Measurements from ENCODE around the gene C16orf92.
"Not testable (repeated sequence)": the region's sequence is repeated elsewhere in the genome, so short reads cannot be mapped to it uniquely, and the experiment has no call there.

C16orf92 gene

GRCh38 chr16:30040690-30041089, 17.7 kb downstream of the C16orf92 start:
- not testable (repeated sequence) for H3K4me3 ChIP-seq (ENCODE audit: low read length in 2 of 2); H3K9ac ChIP-seq (ENCODE audit: low read depth in 1 of 2, low read length in 2 of 2); H3K36me3 ChIP-seq (ENCODE audit: control insufficient read depth in 2 of 2, insufficient read depth in 2 of 2, low read length in 2 of 2); H3K27me3 ChIP-seq (ENCODE audit: control insufficient read depth in 2 of 2, insufficient read depth in 2 of 2, low read length in 2 of 2); H3K27ac ChIP-seq (ENCODE audit: low read depth in 2 of 2, low read length in 2 of 2); H3K4me1 ChIP-seq (ENCODE audit: control insufficient read depth in 2 of 2, insufficient read depth in 2 of 2, low read length in 2 of 2); H3K9me3 ChIP-seq (ENCODE audit: control insufficient read depth in 2 of 2, low read length in 2 of 2)

GRCh38 chr16:30041841-30042240, 18.8 kb downstream of the C16orf92 start:
- H3K27ac ChIP-seq (ENCODE audit: low read depth in 2 of 2, low read length in 2 of 2) = no peak overlapping the region
- no peak overlapping the region for H3K4me3 ChIP-seq (ENCODE audit: low read length in 2 of 2)
- H3K9me3 ChIP-seq (ENCODE audit: control insufficient read depth in 2 of 2, low read length in 2 of 2) = no peaks in the 10 kb centered on the region
- H3K36me3 ChIP-seq (ENCODE audit: control insufficient read depth in 2 of 2, insufficient read depth in 2 of 2, low read length in 2 of 2) = no peaks in the 10 kb centered on the region
- no peaks in the 10 kb centered on the region for H3K4me1 ChIP-seq (ENCODE audit: control insufficient read depth in 2 of 2, insufficient read depth in 2 of 2, low read length in 2 of 2)
- no peak overlapping the region for H3K9ac ChIP-seq (ENCODE audit: low read depth in 1 of 2, low read length in 2 of 2)
- H3K27me3 ChIP-seq (ENCODE audit: control insufficient read depth in 2 of 2, insufficient read depth in 2 of 2, low read length in 2 of 2) = peaks cover 0 to 4% of the 10 kb centered on the region in 2 donors

DNA sequence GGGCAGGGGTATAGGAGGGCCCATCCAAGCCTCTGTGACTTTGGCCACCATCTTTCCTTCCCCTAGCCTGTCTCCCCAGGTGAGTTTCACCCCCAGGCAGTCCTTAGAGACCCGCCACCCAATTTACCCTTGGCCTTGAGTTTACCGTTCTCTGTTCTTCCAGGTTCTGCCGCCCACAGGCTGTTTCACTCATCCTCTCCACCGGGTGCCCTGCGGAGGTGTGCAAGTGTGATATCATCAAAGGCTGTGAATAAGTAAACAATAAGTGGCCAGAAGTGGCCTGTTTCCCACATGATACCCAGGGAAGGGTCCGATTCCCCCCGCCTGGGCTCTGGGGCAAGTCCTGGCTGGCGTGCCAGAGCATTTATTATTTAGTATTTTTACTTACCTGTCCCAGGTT, 23.2 kb downstream of the C16orf92 start:
- Histone ChIP-seq H3K9ac (ENCODE audit: low read depth in 1 of 2, low read length in 2 of 2) (no peak overlapping the region), H3K36me3 (ENCODE audit: control insufficient read depth in 2 of 2, insufficient read depth in 2 of 2, low read length in 2 of 2) (no peaks in the 10 kb centered on the region), H3K4me1 (ENCODE audit: control insufficient read depth in 2 of 2, insufficient read depth in 2 of 2, low read length in 2 of 2) (no peaks in the 10 kb centered on the region), H3K9me3 (ENCODE audit: control insufficient read depth in 2 of 2, low read length in 2 of 2) (no peaks in the 10 kb centered on the region), H3K27me3 (ENCODE audit: control insufficient read depth in 2 of 2, insufficient read depth in 2 of 2, low read length in 2 of 2) (peaks cover 0 to 4% of the 10 kb centered on the region in 2 donors), H3K27ac (ENCODE audit: low read depth in 2 of 2, low read length in 2 of 2) (no peak overlapping the region), H3K4me3 (ENCODE audit: low read length in 2 of 2) (no peak overlapping the region)

DNA sequence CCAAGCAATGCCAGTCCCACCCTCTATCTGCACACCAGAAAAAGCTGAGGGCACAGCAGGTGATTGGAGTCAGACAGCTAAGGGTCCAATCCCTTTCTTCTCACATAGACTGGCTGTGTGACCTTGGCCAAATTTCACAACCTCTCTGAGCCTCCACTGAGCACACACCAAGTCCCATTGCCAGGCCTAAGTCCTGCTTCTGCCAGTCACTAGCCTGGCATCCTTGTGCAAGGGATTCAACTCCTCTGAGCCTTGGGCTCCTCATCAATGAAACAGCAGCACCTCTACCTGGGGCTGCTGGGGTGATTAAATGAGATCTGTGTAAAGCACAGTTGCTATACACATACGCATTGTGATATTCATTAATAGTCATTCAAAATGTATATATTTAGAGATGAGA, 23.6 kb downstream of the C16orf92 start:
- Histone ChIP-seq H3K27ac (ENCODE audit: low read depth in 2 of 2, low read length in 2 of 2) (no peak overlapping the region), H3K9ac (ENCODE audit: low read depth in 1 of 2, low read length in 2 of 2) (no peak overlapping the region), H3K9me3 (ENCODE audit: control insufficient read depth in 2 of 2, low read length in 2 of 2) (no peaks in the 10 kb centered on the region), H3K27me3 (ENCODE audit: control insufficient read depth in 2 of 2, insufficient read depth in 2 of 2, low read length in 2 of 2) (peaks cover 0 to 4% of the 10 kb centered on the region in 2 donors), H3K4me1 (ENCODE audit: control insufficient read depth in 2 of 2, insufficient read depth in 2 of 2, low read length in 2 of 2) (no peaks in the 10 kb centered on the region), H3K4me3 (ENCODE audit: low read length in 2 of 2) (no peak overlapping the region), H3K36me3 (ENCODE audit: control insufficient read depth in 2 of 2, insufficient read depth in 2 of 2, low read length in 2 of 2) (no peaks in the 10 kb centered on the region)

DNA sequence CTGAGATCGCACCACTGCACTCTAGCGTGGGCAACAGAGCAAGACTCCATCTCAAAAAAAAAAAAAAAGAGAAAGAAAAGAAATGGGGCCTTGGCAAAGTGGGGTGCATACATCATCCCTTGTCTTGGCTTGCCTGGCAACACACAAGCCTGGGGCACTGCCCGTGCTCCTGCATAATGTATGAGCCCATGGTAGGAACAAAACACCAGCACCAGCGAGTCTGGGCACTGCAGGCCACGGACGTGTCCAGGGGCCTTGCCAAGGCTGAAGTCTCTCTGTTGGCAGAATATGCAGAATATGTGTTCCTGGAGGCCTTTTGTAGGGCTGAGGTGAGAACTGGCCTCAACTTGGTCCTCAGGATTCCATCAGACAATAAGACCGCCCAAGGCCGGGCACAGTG, 26.9 kb downstream of the C16orf92 start:
- H3K36me3 ChIP-seq (ENCODE audit: control insufficient read depth in 2 of 2, insufficient read depth in 2 of 2, low read length in 2 of 2) = no peaks in the 10 kb centered on the region
- no peak overlapping the region for H3K27ac ChIP-seq (ENCODE audit: low read depth in 2 of 2, low read length in 2 of 2)

DNA sequence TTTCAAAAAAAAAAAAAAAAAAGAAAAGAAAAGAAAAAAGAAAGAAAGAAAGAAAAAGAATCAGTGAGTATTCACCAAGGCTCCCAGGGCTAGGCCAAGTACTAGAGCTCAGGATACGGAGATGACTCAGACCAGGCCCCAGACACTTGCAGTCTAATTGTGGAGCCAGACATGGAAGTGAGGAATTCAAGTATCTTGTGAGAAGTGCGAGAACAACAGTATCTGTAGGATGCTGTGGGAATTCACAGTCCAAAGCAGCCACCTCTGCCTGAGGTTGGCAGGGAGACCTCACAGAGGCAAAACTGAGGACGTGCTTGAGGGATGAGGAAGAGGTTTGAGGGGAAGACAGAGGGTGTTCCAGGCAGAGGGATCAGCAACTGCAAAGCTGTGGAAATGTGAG, 28.5 kb downstream of the C16orf92 start:
- Histone ChIP-seq H3K9ac (ENCODE audit: low read depth in 1 of 2, low read length in 2 of 2) (no peak overlapping the region), H3K4me1 (ENCODE audit: control insufficient read depth in 2 of 2, insufficient read depth in 2 of 2, low read length in 2 of 2) (peaks cover 7 to 10% of the 10 kb centered on the region in 2 donors), H3K9me3 (ENCODE audit: control insufficient read depth in 2 of 2, low read length in 2 of 2) (no peaks in the 10 kb centered on the region), H3K36me3 (ENCODE audit: control insufficient read depth in 2 of 2, insufficient read depth in 2 of 2, low read length in 2 of 2) (no peaks in the 10 kb centered on the region), H3K27me3 (ENCODE audit: control insufficient read depth in 2 of 2, insufficient read depth in 2 of 2, low read length in 2 of 2) (no peaks in the 10 kb centered on the region), H3K4me3 (ENCODE audit: low read length in 2 of 2) (no peak overlapping the region), H3K27ac (ENCODE audit: low read depth in 2 of 2, low read length in 2 of 2) (no peak overlapping the region)

More for the DNA sequence above, 26.9 kb downstream of the C16orf92 start:
- H3K4me3 ChIP-seq (ENCODE audit: low read length in 2 of 2) = no peak overlapping the region
- no peak overlapping the region for H3K9ac ChIP-seq (ENCODE audit: low read depth in 1 of 2, low read length in 2 of 2)
- peaks cover 0 to 1% of the 10 kb centered on the region in 2 donors for H3K27me3 ChIP-seq (ENCODE audit: control insufficient read depth in 2 of 2, insufficient read depth in 2 of 2, low read length in 2 of 2)
- peaks cover 7 to 10% of the 10 kb centered on the region in 2 donors for H3K4me1 ChIP-seq (ENCODE audit: control insufficient read depth in 2 of 2, insufficient read depth in 2 of 2, low read length in 2 of 2)
- no peaks in the 10 kb centered on the region for H3K9me3 ChIP-seq (ENCODE audit: control insufficient read depth in 2 of 2, low read length in 2 of 2)

- Histone ChIP-seq H3K9me3 (ENCODE audit: control insufficient read depth in 2 of 2, low read length in 2 of 2) (no peaks in the 10 kb centered on the region), H3K4me3 (ENCODE audit: low read length in 2 of 2) (peak overlapping the region; percentile 74 to 79), H3K36me3 (ENCODE audit: control insufficient read depth in 2 of 2, insufficient read depth in 2 of 2, low read length in 2 of 2) (no peaks in the 10 kb centered on the region), H3K9ac (ENCODE audit: low read depth in 1 of 2, low read length in 2 of 2) (peak overlapping the region; percentile 26 to 62), H3K27me3 (ENCODE audit: control insufficient read depth in 2 of 2, insufficient read depth in 2 of 2, low read length in 2 of 2) (no peaks in the 10 kb centered on the region), H3K27ac (ENCODE audit: low read depth in 2 of 2, low read length in 2 of 2) (no peak overlapping the region), H3K4me1 (ENCODE audit: control insufficient read depth in 2 of 2, insufficient read depth in 2 of 2, low read length in 2 of 2) (peaks cover 7 to 10% of the 10 kb centered on the region in 2 donors)
Observed at GRCh38 chr16:30052671-30053372, 29.8 kb downstream of the C16orf92 start.

GRCh38 chr16:30053376-30054015, 30.5 kb downstream of the C16orf92 start:
- H3K4me1 ChIP-seq (ENCODE audit: control insufficient read depth in 2 of 2, insufficient read depth in 2 of 2, low read length in 2 of 2) = peaks cover 7 to 10% of the 10 kb centered on the region in 2 donors
- H3K9me3 ChIP-seq (ENCODE audit: control insufficient read depth in 2 of 2, low read length in 2 of 2) = no peaks in the 10 kb centered on the region
- H3K27ac ChIP-seq (ENCODE audit: low read depth in 2 of 2, low read length in 2 of 2) = no peak overlapping the region
- H3K36me3 ChIP-seq (ENCODE audit: control insufficient read depth in 2 of 2, insufficient read depth in 2 of 2, low read length in 2 of 2) = no peaks in the 10 kb centered on the region
- H3K9ac ChIP-seq (ENCODE audit: low read depth in 1 of 2, low read length in 2 of 2) = peak overlapping the region; percentile 26 to 62
- H3K27me3 ChIP-seq (ENCODE audit: control insufficient read depth in 2 of 2, insufficient read depth in 2 of 2, low read length in 2 of 2) = no peaks in the 10 kb centered on the region
- peak overlapping the region; percentile 74 to 79 for H3K4me3 ChIP-seq (ENCODE audit: low read length in 2 of 2)

- H3K4me3 ChIP-seq (ENCODE audit: low read length in 2 of 2) = no peak overlapping the region
- peaks cover 7 to 10% of the 10 kb centered on the region in 2 donors for H3K4me1 ChIP-seq (ENCODE audit: control insufficient read depth in 2 of 2, insufficient read depth in 2 of 2, low read length in 2 of 2)
- H3K27me3 ChIP-seq (ENCODE audit: control insufficient read depth in 2 of 2, insufficient read depth in 2 of 2, low read length in 2 of 2) = no peaks in the 10 kb centered on the region
- no peaks in the 10 kb centered on the region for H3K9me3 ChIP-seq (ENCODE audit: control insufficient read depth in 2 of 2, low read length in 2 of 2)
- no peak overlapping the region for H3K27ac ChIP-seq (ENCODE audit: low read depth in 2 of 2, low read length in 2 of 2)
- H3K36me3 ChIP-seq (ENCODE audit: control insufficient read depth in 2 of 2, insufficient read depth in 2 of 2, low read length in 2 of 2) = no peaks in the 10 kb centered on the region
- no peak overlapping the region for H3K9ac ChIP-seq (ENCODE audit: low read depth in 1 of 2, low read length in 2 of 2)
Observed at GRCh38 chr16:30054451-30054850, 31.5 kb downstream of the C16orf92 start.

- H3K9me3 ChIP-seq (ENCODE audit: control insufficient read depth in 2 of 2, low read length in 2 of 2) = no peaks in the 10 kb centered on the region
- no peak overlapping the region for H3K9ac ChIP-seq (ENCODE audit: low read depth in 1 of 2, low read length in 2 of 2)
- H3K4me1 ChIP-seq (ENCODE audit: control insufficient read depth in 2 of 2, insufficient read depth in 2 of 2, low read length in 2 of 2) = peaks cover 7 to 10% of the 10 kb centered on the region in 2 donors
- H3K27me3 ChIP-seq (ENCODE audit: control insufficient read depth in 2 of 2, insufficient read depth in 2 of 2, low read length in 2 of 2) = no peaks in the 10 kb centered on the region
- no peak overlapping the region for H3K27ac ChIP-seq (ENCODE audit: low read depth in 2 of 2, low read length in 2 of 2)
- no peak overlapping the region for H3K4me3 ChIP-seq (ENCODE audit: low read length in 2 of 2)
- no peaks in the 10 kb centered on the region for H3K36me3 ChIP-seq (ENCODE audit: control insufficient read depth in 2 of 2, insufficient read depth in 2 of 2, low read length in 2 of 2)
Observed at GRCh38 chr16:30054959-30055553, 32.1 kb downstream of the C16orf92 start.
